Measurements from ENCODE around the gene RASSF4. TPM values are rescaled to one million over a fixed set of nuclear protein-coding genes. Genes with fewer than 3 reads are reported as not detected.

The RASSF4 gene
- total RNA-seq, 3 donors from 2014 or later = 18.7 to 364 (median 41.1) TPM

DNA sequence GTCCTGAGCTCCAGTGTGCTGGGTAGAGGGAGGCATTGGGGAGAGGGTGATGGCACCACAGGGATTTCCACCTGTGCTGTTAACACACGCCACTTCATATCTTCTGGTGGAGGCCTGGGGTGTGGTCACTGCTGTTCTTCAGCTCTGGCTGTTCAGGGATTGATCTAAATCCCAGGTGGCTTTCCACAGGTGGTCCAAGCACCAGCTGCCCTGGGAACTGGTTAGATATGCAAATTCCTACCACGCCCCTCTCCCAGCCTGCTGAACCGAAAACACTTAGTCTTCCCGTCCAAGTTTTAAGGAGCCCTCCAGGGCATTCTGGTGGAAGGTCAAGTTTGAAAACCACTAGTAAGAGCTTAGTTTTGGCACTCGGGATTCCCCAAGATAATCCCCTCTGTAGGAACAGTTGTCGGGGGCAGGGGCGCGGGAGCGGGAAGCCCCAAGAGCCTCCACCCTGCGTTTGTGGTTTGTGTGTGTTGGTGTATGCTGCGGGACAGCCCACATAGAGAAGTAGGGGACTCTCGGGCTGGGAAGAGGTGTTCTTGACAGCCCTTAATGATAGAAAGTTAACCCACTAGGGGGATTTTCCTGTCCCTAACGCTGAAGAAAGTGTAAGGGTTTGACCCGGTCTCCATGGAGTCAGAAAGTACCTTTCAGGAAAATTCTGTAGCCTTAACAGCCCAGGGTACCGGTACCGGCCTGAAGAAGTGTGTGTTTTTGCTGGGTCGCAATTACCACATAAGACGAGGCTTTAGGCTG lies 13.9 kb downstream of the RASSF4 start:
- H3K36me3 ChIP-seq = no peaks in the 10 kb centered on the region
- peak overlapping the region in 1 of 3 donors; percentile 82 for H3K4me3 ChIP-seq
- H3K27me3 ChIP-seq = no peaks in the 10 kb centered on the region
- intact Hi-C loops (cut with DNase I; ENCODE audit: low total_unique reads) = no loop called here
- TF ChIP-seq, protein P1, sequence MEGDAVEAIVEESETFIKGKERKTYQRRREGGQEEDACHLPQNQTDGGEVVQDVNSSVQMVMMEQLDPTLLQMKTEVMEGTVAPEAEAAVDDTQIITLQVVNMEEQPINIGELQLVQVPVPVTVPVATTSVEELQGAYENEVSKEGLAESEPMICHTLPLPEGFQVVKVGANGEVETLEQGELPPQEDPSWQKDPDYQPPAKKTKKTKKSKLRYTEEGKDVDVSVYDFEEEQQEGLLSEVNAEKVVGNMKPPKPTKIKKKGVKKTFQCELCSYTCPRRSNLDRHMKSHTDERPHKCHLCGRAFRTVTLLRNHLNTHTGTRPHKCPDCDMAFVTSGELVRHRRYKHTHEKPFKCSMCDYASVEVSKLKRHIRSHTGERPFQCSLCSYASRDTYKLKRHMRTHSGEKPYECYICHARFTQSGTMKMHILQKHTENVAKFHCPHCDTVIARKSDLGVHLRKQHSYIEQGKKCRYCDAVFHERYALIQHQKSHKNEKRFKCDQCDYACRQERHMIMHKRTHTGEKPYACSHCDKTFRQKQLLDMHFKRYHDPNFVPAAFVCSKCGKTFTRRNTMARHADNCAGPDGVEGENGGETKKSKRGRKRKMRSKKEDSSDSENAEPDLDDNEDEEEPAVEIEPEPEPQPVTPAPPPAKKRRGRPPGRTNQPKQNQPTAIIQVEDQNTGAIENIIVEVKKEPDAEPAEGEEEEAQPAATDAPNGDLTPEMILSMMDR (IDR thresholded peaks at IDR 0.05) = peak in 1 of 3 donors; percentile 1
- TF ChIP-seq POLR2AphosphoS5 (IDR thresholded peaks at IDR 0.05) (no peak), POLR2A (IDR thresholded peaks at IDR 0.05) (peak; percentile 44)
- peaks cover 0 to 17% of the 10 kb centered on the region in 2 donors for H3K4me1 ChIP-seq
- no peaks in the 10 kb centered on the region for H3K9me3 ChIP-seq
- H3K27ac ChIP-seq = peak overlapping the region; percentile 92 to 95
- no peak for DNase-seq (ENCODE audit: low spot score in 2 of 2)

- no peak for DNase-seq (ENCODE audit: low spot score in 2 of 2)
- Histone ChIP-seq H3K36me3 (no peaks in the 10 kb centered on the region), H3K27ac (peak overlapping the region; percentile 92 to 95), H3K27me3 (no peaks in the 10 kb centered on the region), H3K4me1 (peaks cover 6 to 19% of the 10 kb centered on the region in 2 donors), H3K4me3 (peak overlapping the region; percentile 69 to 82 (median 74)), H3K9me3 (no peaks in the 10 kb centered on the region)
- peak in 1 of 3 donors; percentile 58 for TF ChIP-seq POLR2AphosphoS5 (IDR thresholded peaks at IDR 0.05)
- no peak for TF ChIP-seq POLR2A (IDR thresholded peaks at IDR 0.05)
- intact Hi-C loops (cut with DNase I; ENCODE audit: low total_unique reads) = no loop called here
Measured at GRCh38 chr10:44974082-44974627, 14.6 kb downstream of the RASSF4 start.

DNA sequence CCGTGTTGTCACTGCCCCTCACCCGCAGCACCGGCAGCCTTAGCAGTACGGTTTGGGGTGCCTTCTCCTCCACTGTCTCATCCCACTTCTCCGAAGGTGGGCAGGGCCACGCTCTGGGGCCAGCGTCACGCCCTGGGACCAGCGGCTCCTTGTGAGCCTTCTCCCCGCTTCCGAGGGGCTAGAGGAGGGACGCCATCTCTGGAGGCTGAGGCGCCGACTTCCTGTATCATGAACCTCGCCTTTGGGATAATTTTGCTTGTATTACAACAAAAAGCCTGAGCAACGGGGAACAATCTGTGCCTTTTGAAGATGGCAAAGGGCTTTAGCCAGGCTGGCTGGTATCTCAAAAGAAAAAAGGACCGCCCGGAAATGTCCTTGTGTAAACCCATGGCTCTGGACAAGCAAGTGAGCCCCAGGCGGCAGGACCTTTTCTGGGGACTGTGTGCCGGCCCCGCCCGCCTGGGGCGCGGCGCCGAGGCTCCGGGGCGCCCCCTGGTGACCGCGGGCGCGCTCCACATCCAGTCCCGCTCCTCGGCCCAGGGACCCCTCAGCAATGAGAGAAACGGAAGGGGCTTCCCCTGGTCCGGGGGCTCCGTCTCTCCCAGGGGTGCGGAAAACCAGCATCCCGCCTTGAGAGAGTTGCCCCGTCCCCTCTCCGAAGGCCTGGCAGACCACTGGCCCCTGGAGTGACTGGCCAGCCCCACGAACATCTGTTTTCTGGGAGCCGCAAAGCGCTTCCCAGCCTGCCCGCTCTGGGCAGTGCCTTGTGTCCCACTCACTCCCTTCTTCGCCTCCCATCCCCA lies 15.2 kb downstream of the RASSF4 start:
- no peaks in the 10 kb centered on the region for H3K36me3 ChIP-seq
- H3K27ac ChIP-seq = peak overlapping the region; percentile 92 to 95
- no peaks in the 10 kb centered on the region for H3K27me3 ChIP-seq
- TF ChIP-seq, protein P1 (IDR thresholded peaks at IDR 0.05) = peak; percentile 60 to 97 (median 93)
- TF ChIP-seq POLR2AphosphoS5 (IDR thresholded peaks at IDR 0.05) = peak; percentile 51 to 87 (median 63)
- TF ChIP-seq POLR2A (IDR thresholded peaks at IDR 0.05) = peak; percentile 76
- H3K4me1 ChIP-seq = peaks cover 8 to 17% of the 10 kb centered on the region in 2 donors
- H3K9me3 ChIP-seq = no peaks in the 10 kb centered on the region
- DNase-seq (ENCODE audit: low spot score in 2 of 2) = peak in 1 of 2 donors; percentile 64
- H3K4me3 ChIP-seq = peak overlapping the region; percentile 69 to 82 (median 74)
- intact Hi-C loops (cut with DNase I; ENCODE audit: low total_unique reads) = no loop called here

GRCh38 chr10:44975431-44976331 lies 16.1 kb downstream of the RASSF4 start:
- Histone ChIP-seq H3K27ac (peak overlapping the region; percentile 95), H3K9me3 (no peaks in the 10 kb centered on the region), H3K36me3 (no peaks in the 10 kb centered on the region), H3K4me1 (peaks cover 11 to 25% of the 10 kb centered on the region in 2 donors), H3K27me3 (no peaks in the 10 kb centered on the region), H3K4me3 (peak overlapping the region; percentile 69 to 82 (median 74))
- intact Hi-C loops (cut with DNase I; ENCODE audit: low total_unique reads) = no loop called here
- TF ChIP-seq, protein P1 (IDR thresholded peaks at IDR 0.05) = peak in 1 of 3 donors; percentile 34
- peak; percentile 82 for TF ChIP-seq POLR2A (IDR thresholded peaks at IDR 0.05)
- peak; percentile 67 to 99 (median 85) for TF ChIP-seq POLR2AphosphoS5 (IDR thresholded peaks at IDR 0.05)
- peak in 1 of 2 donors; percentile 76 for DNase-seq (ENCODE audit: low spot score in 2 of 2)

All from breast epithelium (tissue), 4 donors.